HG02852 (cell line): ENCODE measurements around the gene IFIT5.
"Not testable (repeated sequence)": the region's sequence is repeated elsewhere in the genome, so short reads cannot be mapped to it uniquely, and the experiment has no call there.

Source experiments
- ATAC-seq: cut with Tn5 transposase; IDR thresholded peaks from one replicate; pipeline ENCODE4 v1.9.1; 2021; ENCODE audit warnings: mild to moderate bottlenecking, moderate library complexity; ENCODE audit not compliant: unreplicated experiment

Gene IFIT5

DNA sequence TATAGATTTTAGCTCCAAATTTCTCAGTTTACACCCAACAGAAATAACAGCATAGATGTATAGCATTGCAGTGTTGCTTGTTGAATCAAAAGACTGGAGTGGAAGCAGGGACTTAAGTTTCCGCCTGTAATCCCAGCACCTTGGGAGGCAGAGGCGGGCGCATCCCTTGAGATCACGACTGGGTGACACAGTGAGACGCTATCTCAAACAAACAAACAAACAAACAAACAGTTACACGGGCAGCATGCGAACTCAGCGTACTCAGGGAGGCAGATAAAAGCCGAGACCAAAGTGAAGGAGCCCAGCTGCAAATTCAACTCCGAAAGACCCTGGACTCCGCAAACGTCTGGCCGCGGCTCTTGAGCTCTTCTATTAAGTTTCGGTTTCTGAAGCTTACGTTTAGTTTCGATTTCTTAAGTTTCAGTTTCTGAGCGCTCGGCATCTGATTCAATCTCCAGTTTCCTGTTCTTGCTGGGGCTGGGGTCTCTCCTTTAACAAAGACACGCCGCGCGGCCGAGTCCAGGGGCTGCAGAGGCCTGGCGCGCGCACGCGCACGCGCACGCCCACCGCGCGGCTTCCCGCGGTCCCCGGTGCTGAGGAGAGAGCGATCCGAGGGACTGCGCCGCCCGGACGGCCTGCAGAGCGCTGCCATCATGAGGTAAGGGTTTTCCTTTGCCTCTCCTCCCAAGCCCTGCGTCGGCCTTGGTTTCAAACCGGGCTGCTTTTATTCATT, at the start of gene IFIT5:
TSS of gene IFIT5 (plus strand) at position 423 of the 733 bp plus-strand sequence. CDS start at position 654, 231 bp downstream.
- peak; percentile 71 for ATAC-seq

DNA sequence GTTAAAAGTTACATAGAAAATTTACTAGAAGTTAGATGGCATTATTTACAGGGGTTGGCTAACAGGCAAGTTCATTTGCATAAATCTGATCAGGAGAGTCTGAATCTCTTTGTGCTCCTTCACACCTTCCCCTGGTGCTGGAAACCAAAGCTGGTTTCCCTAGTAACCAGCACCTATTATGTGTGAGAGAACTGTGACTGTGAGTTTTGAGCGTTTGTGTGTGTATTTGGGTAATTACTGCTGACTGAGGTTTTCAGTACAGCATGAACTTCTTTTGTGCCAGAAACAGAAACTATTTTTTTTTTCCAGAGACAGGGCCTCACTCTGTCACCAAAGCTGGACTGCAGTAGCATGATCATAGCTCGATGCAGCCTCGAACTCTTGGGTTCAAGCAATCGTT, 46.8 kb upstream of the IFIT5 start:
- peak; percentile 66 for ATAC-seq

DNA sequence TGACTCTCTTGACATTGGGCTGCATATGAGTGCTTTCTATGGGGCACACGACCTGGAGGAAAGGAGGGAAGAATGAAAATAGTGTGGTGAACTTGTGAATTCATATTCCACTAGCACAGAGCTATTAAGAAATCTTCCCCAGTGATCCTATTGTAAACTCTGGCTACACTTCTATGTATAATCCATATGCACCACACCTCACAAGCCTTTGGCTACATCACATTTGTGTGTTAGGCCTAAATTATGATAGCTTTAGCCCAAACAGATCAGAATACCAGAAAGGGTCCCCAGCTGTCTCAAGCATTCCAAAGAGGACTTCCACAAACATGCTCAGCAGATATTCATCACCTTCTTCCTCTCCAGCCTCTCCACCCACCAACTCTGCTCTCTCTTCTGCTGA, 46.2 kb upstream of the IFIT5 start:
- no peak for ATAC-seq

DNA sequence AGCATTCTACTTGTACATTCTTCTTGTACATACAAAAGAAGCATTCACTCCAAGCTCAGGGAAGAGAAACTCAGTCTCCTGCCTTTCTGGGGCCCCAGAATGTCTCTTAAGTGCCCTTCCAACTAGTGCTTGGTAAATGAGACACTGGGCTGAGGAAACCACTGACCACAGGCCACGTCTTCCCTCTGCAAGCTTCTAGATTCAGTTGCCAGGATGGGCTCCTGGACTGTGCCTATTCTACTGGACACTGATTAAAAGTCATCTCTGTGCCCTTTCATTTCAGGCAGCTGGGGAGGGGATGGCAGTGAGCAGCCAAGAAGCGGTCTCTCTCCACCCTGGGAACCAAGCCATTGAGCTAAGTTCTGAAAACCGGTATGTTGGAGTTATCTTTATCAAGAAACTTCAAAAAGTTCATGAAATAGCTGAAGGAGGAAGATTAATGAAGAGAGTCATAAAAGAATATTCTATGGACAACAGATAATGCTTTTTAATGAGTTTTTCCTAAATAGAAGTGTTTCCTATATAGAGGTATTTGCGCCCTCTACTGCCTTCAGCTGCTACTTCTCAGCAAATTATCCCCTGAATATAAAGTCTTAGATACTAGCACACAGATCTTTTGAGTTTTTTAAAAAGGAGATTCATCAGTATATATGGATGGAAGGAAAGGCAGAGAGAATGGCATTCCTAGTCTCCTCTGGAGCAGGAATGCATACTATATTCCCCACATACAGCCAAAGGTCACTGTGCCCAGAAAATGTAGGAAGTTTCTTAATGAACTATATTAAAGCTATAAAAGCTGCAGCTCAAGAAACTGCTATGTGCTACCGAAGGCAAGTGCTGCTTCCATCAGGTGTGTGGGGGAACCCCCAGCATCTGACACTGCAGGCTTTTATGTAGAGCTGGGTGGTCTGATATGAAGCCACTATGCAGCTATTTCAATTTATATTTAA, 44.9 kb upstream of the IFIT5 start:
- ATAC-seq = no peak

DNA sequence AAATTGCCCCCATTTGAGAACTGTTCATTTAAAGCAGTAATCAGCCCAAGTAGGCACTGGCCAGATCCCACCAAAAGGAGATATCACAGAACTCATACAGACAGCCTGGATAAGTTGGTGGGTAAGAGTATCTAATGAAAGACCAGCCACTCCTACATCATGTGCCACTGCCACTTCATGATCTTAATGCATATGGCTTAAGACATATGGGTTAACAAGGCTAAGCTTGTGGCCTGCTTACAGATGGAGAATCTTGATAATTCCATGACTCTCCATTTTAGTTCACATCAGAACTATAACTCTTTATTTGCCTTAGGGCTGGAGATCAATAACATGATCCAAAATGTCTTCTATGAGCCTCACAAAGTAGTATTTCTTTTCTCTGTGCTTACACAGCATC, 43.3 kb upstream of the IFIT5 start:
- ATAC-seq = no peak

DNA sequence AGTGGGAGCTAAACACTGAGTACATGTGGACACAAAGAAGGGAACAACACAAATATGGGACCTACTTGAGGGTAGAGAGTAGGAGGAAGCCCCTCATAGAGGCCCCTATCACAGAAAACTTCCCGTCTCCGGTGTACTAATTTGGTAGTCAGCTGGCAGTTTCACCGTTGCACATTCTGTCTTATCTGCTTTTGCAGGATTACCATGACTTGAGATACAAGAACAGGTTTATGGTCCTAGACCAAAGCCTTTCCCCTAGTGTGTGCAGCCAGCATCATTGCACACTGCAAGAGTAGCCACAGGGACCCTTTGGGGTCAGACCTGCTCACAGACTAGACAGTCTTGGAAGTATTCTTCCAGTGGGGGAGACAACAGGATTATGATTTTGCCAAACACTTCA, 42.4 kb upstream of the IFIT5 start:
- no peak for ATAC-seq

DNA sequence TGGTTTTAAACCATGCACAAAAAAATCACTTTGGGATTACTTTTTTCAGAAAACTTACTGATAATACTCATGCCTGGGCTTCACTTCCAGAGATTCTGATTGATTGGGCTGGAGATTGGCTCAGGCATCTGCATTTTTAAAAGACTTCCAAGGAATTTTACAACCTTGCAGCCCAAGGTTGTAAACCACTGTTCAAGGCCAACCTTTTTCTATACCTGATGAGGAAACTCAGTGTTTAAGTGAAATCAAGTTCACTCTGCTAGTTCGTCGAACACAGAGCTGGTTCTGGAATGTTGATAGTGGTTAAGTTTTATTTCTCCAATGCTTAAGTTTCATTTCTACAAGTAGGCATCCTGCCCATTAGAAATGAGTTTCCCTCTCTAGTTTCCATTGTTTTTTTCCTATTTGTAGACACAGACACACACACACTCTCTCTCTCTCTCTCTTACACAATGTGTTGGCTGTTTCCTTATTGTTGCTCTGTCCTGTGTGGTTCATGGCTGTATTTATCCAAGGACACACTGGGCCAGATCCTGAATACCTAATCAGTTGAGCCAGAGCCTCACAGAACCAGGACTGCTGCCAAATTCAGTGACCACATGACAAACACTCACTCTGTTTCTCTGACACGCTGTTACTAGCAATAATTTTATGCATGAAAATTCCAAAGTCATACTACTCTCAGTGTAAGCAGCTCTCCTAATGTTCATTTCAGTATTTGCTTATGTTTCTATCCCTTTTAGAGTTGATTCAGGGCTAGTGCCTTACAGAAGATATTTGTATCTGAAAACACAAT, 40.3 kb upstream of the IFIT5 start:
- no peak for ATAC-seq

- no peak for ATAC-seq
Measured at GRCh38 chr10:89374713-89375141, 39.6 kb upstream of the IFIT5 start.

- no peak for ATAC-seq
Measured at GRCh38 chr10:89377705-89378637, 36.4 kb upstream of the IFIT5 start, which contains the start of gene IFIT1B. Gene IFIT1B, plus strand, starts transcription at chr10:89378056. Its CDS starts 80 bp downstream, at chr10:89378136.

GRCh38 chr10:89379103-89379502, 35.3 kb upstream of the IFIT5 start:
- no peak for ATAC-seq

DNA sequence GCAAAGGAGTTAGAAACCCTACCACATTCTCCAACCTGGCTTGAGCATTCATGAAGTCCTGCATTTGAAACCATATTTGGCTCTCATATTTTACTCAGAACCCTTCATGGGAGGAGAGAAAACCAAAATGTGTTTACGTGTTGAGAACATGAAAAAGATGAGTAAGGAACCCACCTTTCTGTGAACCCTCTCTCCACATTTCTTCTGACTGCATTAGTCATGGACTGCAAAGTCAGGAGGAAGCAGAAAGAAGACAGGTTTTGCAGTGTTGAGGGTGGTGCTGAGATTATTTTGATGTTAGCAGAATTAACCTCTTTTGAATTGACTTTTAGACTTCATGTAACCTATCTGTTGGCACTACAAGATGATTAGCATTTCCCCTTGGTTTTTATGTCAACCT, 31.6 kb upstream of the IFIT5 start:
- no peak for ATAC-seq

- ATAC-seq = no peak
Measured at GRCh38 chr10:89384474-89385340, 29.7 kb upstream of the IFIT5 start.

GRCh38 chr10:89388806-89389205, 25.6 kb upstream of the IFIT5 start:
- ATAC-seq = no peak

DNA sequence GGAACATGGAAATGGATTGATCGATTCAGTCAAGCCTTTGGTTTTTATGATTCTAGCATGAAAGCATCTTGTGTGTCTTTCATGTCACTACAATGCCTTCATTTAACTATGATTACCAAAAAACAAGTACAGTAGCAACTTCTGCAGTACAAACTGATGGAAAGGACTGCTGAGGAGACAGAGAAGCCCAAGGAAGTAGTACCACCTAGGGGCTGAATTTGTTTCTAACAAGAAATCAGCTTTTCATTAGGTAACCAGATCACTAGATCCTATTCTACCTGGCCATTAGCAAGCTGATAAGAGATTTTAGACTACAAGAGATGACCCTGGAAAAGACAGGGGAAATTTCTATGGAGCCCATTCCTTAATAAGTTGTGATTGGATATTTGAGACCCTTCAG, 25.1 kb upstream of the IFIT5 start:
- no peak for ATAC-seq

DNA sequence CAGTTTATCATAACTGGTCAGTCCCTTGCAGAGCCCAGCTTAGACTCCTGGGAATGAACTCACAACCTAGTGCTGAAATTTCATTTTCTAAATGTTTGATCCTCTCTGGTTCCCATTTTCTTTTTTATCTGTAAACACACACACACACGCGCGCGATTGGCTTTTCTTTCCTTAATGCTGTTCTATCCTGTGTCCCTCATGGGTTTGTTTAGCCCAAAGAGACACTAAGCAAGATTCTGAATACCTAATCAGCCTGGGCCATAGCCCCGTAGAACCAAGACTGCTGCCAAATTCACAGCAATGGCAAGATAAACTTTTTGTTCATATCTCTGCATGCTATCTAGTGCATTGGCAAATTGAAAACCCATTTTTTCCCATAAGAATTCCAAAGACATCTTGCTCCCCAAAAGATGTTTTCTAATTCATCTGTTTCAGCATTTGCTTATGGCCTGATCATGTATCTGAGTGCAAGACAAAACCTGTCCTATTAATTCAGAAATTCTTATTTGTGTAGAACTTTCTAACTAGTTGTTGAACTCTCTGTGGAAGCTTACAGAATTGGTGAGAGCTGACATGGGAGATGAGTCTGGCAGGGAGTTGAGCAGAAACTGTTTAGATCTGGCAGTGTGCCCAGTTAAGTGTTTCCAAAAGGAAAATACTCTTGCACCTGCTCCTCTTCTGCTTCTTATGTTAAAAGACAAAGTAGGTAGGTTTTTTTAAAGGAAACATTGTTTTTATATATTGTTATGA, 23.7 kb upstream of the IFIT5 start:
- no peak for ATAC-seq

- ATAC-seq = not testable (repeated sequence)
Measured at GRCh38 chr10:89391226-89391576, 23.2 kb upstream of the IFIT5 start.

DNA sequence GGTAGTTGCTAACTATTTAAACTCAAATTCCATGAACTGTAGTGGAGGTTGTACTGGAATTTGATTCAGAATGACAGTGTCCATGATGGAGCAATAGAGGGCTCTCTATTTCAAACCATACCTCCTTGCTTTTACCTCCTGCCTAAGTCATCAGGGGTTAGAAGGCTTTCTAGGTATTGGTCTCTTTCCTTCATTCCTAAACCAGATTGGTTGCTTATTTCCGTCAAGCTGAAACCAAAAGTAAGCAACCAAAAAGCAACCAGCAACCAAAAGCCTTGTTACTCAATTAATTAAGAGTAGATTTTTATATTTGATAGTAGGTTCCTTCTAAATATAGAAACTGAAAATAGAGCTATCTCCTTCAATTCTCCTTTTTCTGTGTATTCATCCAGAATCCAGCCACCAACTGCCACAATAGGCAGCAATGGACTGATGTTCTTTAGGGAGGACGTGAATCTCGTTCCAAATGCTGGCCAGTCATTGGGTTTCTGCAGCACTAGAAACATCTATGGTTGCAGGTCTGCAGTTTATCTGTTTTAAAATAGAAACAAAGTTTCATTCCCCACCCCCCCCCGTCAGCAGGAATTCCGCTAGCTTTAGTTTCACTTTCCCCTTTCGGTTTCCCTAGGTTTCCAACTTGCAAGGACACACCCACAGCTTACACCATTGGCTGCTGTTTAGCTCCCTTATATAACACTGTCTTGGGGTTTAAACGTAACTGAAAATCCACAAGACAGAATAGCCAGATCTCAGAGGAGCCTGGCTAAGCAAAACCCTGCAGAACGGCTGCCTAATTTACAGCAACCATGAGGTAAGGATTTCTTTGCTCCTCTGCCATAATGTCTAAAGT, 22.2 kb upstream of the IFIT5 start, which contains the start of gene IFIT1:
TSS of gene IFIT1 (plus strand) at position 717 of the 850 bp plus-strand sequence. CDS start at position 807, 90 bp downstream.
- ATAC-seq = peak; percentile 77
